NCI-H1092 (cell line): ENCODE results near the gene MYBPHL.
A peak's percentile ranks its signal among the peaks of the same experiment; 100 is the strongest.

Experiments
- DNase-seq: peaks from one replicate; lab custom pipeline; 2025; lab: John Stamatoyannopoulos, UW

MYBPHL gene

GRCh38 chr1:109306832-109307273 lies at the start of gene MYBPHL:
TSS of gene MYBPHL (minus strand) at chr1:109307011. CDS start at chr1:109306991, 20 bp downstream.
- no peak for DNase-seq

- no peak for DNase-seq
These were observed 49.7 kb upstream of the MYBPHL start for GRCh38 chr1:109356505-109356904.

- DNase-seq = no peak
These were observed 48.1 kb upstream of the MYBPHL start for GRCh38 chr1:109354929-109355328.

- DNase-seq = no peak
These were observed 44.6 kb upstream of the MYBPHL start for GRCh38 chr1:109351457-109351856.

GRCh38 chr1:109350655-109351054 lies 43.8 kb upstream of the MYBPHL start:
- no peak for DNase-seq

DNA sequence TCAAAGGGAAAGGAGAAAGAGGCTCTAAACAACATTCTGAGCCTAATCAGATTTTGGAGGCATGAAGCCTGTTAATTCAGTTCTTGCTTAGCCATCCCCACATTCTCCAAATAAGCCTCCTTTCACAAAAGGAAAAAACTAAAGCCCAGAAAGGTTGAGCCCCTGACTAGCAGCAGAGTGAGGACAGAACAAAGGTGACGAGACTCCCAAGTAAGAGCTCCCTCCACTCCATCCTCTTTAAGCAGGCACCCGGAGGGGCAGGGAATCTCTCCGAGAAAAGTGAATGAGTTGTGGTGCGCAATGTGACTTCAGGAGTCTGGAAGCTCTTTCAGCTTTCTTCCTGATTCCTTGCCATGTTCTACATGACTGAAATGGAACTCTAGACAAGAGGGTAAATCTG lies 43.4 kb upstream of the MYBPHL start:
- DNase-seq = no peak

- DNase-seq = no peak
These were observed 40.7 kb upstream of the MYBPHL start for GRCh38 chr1:109347511-109347910.

GRCh38 chr1:109341944-109342930 lies 35.4 kb upstream of the MYBPHL start:
- DNase-seq = no peak

GRCh38 chr1:109338608-109339007 lies 31.8 kb upstream of the MYBPHL start:
- no peak for DNase-seq

DNA sequence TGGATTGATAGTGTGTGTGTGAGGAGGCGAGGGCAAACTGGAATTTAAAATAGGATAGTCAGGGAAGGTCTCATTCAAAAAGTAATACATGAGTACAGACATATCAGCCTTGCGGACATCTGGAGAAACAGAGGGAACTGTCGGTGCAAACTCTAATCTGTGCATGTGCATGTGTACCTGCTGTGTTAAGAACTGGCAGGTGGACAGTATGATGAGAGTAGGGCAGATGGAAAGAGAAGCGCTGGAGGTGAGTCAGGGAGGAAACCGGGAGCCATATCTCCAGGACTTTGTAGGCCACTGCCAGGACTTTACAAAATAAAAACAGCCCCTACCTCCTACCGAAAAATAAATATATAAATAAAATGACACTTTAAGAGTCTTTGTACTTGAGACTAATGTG lies 31.3 kb upstream of the MYBPHL start:
- DNase-seq = no peak

DNA sequence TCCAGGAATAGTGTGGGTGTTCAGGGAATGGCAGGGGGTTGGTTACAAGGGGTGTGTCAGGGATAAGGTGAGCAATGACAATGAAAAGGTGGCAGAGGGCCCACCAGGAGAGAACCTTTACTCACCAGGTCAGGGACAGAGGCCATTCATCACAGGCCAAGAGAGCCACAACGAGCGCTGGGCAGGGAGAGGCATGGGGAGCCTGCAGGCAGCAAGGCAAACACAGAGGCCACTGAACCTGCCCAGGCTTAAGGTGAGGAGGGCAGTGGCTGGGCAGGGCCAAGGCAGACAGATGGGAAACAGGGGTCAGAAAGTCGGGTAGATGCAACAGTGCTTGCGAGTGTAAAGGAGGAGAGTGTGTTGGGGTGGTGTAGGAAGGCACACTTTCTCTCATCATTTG lies 28.3 kb upstream of the MYBPHL start:
- no peak for DNase-seq

DNA sequence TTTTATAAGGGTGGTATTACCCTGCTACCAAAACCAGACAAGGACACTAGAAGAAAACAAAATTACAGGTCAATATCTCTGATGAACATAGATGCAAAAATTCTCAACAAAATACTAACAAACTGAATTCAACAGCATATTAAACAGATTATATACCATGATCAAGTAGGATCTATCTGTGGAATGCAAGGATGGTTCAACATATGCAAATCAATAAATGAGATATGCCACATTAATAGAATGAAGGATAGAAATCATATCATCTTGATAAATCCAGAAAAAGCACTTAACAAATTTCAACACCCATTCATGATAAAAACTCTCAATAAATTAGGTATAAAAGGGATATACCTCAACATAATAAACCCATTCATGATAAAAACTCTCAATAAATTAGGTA lies 24.3 kb upstream of the MYBPHL start:
- DNase-seq = no peak

DNA sequence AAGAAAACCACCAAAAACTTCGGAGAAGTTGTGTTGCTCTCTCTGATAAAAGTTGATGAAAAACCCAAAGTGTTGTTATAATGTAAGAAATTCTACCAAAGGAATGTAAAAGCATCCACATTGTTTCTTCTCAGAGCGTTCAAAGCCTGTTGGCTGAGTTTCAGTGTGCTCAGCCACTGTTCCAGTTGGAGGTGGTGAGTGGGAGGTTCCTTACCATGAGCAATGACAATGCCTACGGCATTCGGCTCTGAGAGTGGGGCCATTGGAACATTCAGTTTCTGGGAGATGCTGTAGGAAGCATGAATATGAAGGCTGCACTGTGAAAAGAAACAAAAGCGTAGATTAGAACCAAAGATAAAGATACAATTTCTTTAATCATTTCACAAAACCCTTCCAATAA lies 20.5 kb upstream of the MYBPHL start:
- no peak for DNase-seq

- no peak for DNase-seq
These were observed 16.2 kb upstream of the MYBPHL start for GRCh38 chr1:109322974-109323373.

DNA sequence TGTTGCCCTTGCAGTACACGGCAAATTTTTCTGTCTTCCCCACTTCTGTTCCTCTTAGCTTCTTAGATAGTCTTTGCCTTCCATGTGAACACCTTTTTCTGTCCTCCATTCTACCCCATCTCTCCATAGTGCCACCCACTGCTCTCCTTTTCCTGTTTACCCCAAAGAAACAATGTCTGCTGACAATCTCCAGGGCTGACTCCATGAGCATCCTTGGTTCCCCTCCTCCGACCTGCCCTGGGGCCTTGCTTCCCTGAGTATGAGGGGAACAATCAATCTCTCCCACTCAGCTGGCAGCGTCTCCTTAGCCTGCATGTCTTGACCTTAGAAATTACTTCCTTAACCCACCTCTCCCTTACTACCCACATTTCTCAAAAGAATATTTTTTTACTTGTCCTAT lies 12.3 kb upstream of the MYBPHL start:
- DNase-seq = no peak

DNA sequence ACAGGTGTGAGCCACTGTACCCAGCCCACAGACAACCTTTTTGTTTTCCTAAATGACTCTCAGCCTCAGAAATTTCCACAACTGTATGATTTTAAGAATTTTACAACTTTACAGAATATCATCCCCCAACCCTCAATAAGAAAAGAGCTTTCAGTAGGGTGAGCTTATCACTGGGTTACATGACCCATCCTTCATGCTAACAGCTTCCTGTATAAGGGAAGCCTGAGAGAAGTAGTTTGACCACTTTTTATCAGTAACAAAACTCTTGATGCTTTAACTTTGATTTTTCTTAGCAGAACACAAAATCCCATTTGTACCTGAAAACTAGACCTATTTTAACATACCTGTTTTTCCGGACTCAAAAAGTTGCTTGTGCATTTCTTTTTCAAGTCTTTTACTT lies 9.7 kb upstream of the MYBPHL start:
- DNase-seq = no peak

DNA sequence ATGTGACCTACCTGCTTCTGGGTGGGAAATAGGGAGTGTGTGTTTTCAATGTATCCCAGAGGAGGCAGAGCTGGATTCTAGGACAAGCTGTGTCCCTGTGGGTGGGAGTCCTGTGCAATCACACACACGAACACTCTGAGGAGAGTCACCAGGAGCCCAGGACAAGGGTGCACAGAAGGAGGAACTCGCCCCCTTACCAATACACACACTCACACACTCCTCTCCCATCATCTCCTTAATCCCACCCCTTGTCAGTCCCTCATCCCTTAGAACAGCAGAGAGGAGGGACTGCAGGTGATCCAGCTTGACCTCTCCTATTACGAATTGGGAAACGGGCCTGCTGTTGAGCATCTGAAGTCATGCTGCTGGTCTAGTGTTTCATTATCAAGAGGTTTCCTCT lies 8.5 kb upstream of the MYBPHL start:
- DNase-seq = no peak

- DNase-seq = no peak
These were observed 8.0 kb upstream of the MYBPHL start for GRCh38 chr1:109314795-109315194.

DNA sequence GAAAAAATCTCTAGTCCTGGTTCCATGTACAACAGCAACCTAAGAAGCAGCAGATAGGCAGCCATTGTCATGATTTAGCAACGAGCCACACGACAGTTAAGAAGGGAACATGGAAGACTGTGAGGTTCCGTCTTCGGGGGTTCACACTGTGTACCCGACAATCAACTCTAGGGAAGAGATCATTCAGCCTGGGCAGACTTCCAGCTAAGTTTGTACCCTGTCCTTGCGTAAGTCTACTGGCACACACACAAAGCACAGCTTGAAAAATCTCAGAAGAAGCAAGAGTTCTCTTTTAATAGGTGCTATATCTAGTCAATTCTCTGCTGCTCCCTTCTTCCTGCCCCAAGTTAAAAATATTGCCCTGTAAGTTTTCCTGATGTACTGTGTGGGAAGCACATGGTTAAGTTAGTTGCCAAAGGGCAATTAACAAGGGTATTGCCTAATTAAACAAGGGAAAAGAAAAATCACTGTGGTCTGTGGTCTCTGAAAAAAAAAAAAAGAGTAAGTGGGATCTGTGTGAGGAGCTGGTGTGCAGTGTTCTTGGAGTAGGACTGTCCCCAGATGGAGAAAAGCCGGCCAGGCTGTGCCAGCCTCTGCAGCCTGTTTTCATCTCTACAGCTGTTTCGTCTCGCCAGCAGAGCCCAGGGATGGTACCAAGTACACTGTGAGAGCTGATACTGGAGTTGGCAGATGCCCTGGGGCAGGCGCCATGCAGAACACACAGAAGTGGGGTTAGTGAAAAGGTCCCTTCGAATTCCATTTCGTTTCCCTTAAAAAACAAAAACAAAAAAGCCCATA lies 6.4 kb upstream of the MYBPHL start:
- no peak for DNase-seq

DNA sequence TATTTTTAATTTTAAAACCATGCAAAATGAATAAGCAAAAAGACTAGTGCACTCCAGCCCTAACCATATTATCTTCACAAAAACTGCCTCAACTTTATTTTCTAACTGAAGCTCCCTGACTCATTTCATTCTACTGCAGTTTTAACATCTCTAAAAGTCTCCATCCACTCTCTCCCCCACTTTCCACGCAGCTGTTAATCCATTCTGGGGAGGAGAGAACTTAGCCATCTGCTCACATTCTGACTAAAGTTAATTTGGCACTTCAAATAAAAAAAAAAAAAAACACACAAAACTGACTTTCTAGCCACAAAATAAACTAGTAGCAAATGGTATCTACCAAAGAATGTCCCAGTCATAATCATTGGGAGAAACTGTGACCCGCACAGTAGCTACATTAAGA lies 5.4 kb upstream of the MYBPHL start:
- no peak for DNase-seq

- DNase-seq = no peak
These were observed 2.5 kb upstream of the MYBPHL start for GRCh38 chr1:109309347-109309746.

- peak; percentile 40 for DNase-seq
These were observed 637 bp upstream of the MYBPHL start for GRCh38 chr1:109307274-109308021.
